HUDEP-2 (cell line): ENCODE measurements around the gene MDP1.
"Not testable (repeated sequence)": the region's sequence is repeated elsewhere in the genome, so short reads cannot be mapped to it uniquely, and the experiment has no call there.

Experiments
- DNase-seq, 76 experiments: peaks; one replicate each; lab custom pipeline; 2025; ENCODE audit not compliant: unreplicated experiment in 76 of 76; lab: John Stamatoyannopoulos, UW

The MDP1 gene

GRCh38 chr14:24203249-24203886, 12.5 kb downstream of the MDP1 start:
- DNase-seq, result not testable (repeated sequence)

GRCh38 chr14:24202538-24202937, 13.3 kb downstream of the MDP1 start:
- DNase-seq, result not testable (repeated sequence)

- no peak for DNase-seq
Observed at GRCh38 chr14:24198814-24199524, 16.9 kb downstream of the MDP1 start.

DNA sequence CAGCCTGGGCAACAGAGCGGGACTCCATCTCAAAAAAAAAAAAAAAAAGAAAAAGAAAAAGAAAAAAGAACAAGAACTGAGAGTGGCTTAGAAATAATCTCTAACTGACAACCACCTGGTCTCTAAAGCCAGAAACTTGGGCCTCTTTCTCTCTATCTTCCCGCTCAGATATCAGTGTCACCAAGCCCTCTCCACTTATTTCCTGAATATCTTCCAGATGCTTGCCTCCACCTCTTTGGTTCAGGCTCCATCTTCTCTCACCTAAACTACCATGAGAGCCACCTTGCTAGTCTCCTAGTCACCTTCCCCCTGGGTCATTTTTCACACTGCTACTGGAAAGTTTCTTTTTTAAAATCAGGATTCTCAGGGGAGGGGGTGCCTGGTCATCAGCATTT, 18.8 kb downstream of the MDP1 start:
- no peak for DNase-seq

- peak in 6 of 76 experiments; percentile 6 to 32 (median 12) for DNase-seq
Observed at GRCh38 chr14:24196071-24197055, 19.5 kb downstream of the MDP1 start.

DNA sequence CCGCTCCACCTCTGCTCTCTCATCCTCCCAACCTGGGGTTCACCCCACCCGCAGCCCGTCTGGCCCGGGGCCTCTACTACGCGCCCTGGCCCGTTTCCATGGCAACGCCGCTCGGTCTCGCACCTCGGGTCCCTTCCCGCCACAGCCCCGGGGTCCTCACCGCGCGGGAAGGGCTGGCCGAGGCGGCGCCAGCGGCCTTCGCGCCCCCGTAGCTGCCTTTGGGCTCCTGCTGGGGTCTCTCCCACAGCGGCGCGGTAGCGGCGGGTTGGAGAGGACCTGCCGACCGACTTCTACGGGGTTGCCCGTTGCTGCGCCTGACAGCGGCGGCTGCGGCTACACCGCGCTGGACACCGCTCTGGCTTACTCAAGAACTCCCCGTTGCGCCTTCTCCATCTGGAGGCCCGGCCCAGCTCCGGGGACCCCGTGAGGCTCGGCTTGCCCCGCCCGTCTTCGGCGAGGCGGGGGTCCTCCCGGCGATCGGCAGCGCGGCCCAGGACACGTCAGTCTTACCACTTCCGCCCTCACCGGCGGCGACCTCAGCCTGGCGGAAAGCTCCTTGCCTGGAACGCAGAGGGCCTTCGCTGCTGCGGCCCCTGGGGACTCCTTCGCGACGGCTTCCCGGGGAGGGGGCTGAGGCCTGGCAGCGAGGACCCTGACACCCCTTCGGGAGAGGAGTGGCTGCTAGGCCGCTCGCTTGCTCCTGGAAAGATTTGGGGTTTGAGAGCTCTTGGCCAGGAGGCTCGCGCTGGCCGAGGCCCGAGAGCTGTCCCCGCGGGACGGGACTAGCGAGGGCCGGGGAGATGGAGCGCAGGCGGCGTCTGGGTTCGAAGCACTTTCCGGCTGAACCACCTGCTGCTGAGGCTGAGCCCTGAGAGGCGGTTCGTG, 20.4 kb downstream of the MDP1 start, which contains the start of gene TM9SF1:
Gene TM9SF1, minus strand, starts transcription at position 256 of the 885 bp plus-strand sequence. CDS start 422 bp downstream, outside the sequence.
- DNase-seq, result peak in 75 of 76 experiments; percentile 22 to 95 (median 73)

GRCh38 chr14:24194873-24195185, 21.0 kb downstream of the MDP1 start:
- no peak for DNase-seq

GRCh38 chr14:24194186-24194872, 21.5 kb downstream of the MDP1 start:
- DNase-seq, result no peak

DNA sequence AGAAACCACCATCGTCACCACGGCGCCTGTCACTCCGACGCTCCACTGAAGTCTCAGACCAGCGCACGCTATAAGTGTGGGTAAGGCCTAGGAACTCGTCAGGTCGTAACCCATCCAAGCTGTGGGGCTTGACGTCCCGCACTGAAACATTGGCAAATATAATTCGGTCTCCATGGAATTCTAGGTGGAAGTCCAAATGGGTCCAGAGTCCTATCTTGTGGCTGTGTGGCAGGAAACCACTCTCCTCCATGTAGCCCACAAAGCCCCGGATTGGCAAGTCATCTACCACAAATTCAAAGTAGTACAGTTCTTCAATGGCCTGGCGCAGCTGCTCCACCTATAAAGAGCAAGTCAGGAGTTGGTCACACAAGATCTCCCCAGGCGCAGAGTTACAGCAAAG, 22.9 kb downstream of the MDP1 start:
- no peak for DNase-seq

DNA sequence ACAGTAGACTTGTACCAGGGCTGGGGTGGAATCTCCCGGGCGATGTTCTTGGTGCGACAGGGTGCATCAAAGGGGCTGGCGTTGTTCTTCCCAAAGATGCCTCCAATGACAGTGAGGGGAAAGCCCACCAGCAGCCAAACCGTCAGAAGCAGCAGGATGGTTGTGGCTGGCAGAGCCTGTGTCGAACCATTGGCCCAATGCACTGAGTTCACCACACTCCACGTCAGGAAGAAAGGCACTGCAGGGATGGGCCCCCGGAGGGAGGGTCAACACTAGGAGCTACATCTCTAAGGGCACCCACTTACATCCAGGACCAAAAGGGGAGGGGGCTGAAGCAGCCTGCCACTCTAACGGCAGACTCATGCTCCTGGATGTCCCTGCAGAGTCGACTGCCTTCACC, 25.4 kb downstream of the MDP1 start:
- no peak for DNase-seq

DNA sequence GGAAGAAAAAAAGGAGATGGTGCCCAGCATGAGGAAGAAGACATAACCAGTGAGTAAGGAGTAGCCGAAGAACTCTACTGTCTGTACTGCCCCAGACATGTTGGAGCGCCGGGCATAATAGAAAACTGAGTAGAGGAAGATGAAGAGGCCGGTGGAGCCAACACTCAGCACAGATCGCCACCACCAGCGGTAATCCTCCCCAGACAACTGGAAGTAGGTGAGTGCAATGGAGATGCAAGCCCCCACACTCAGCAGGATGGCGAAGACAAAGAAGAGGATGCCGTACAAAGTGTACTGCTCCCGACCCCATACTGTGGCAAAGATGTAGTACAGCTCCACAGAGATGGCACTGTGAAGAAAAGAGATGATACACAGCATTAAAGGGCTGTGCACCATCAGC, 26.4 kb downstream of the MDP1 start:
- no peak for DNase-seq

GRCh38 chr14:24189059-24189375, 26.8 kb downstream of the MDP1 start:
- DNase-seq, result no peak

- DNase-seq, result peak in 75 of 76 experiments; percentile 25 to 97 (median 92)
Observed at GRCh38 chr14:24188251-24189058, 27.4 kb downstream of the MDP1 start, which contains the start of gene IPO4. TSS of gene IPO4 (minus strand) at chr14:24188816. CDS start at chr14:24188787, 29 bp downstream.

DNA sequence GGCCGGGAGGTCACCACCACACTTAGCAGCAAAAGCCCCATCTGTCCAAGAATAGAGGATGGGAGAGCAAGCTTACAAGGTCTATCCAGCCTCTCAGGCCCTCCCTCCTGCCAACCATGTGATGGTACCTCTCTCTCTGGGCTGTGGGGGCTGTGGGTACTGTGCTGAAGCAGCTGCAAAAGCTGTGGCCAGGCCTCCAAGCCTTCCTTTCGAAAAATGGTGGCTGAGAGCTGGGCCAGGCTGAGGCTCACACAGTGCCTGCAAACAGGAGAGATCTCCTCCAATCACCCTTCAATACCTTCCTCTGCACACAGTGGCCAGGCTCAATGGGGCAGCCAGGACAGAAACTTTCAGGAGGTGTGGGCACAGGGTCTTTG, 28.3 kb downstream of the MDP1 start:
- DNase-seq, result no peak

- no peak for DNase-seq
Observed at GRCh38 chr14:24186831-24187538, 28.9 kb downstream of the MDP1 start.

DNA sequence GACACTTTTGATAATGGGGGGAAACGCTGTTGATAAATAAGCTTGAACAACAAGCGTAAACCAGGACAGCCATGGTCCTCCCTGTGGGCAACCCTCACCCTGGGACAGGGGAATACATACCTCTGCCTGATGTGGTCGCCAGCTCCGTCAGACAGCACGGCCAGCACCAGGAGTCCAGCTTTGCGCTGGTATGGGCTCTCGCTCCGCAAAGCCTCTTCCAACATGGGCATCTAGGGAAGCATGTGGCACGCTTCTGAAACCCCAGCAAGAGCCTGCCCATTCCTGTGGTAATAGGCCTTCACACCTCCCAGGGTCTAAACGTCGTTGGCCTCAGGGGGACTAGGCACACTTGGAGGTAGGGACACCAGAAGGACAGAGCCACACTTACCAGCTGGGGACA, 30.1 kb downstream of the MDP1 start:
- no peak for DNase-seq

GRCh38 chr14:24185026-24185425, 30.8 kb downstream of the MDP1 start:
- DNase-seq, result no peak
